Umbilical cord (tissue), 2 donors: ENCODE results near the gene PNPO. TPM values are rescaled to one million over a fixed set of nuclear protein-coding genes. Genes with fewer than 3 reads are reported as not detected.
"Not testable (repeated sequence)": the region's sequence is repeated elsewhere in the genome, so short reads cannot be mapped to it uniquely, and the experiment has no call there.

Experiments
- DNase-seq: peaks from one replicate; pipeline ENCODE4 v3.0.0-alpha.2; 2015; ENCODE audit warnings: low spot score
- total RNA-seq: library from RNA; depleted of rRNA; stranded (reverse); fragments of >200 nt; gene quantifications from one replicate; pipeline ENCODE4 v1.2.3, GENCODE V29; 2014; ENCODE audit warnings: low replicate concordance; ENCODE audit not compliant: insufficient read depth

The PNPO gene
- total RNA-seq, 1 donor from 2014 or later: 7.5 TPM

GRCh38 chr17:47975189-47975822, 33.9 kb downstream of the PNPO start:
- DNase-seq: no peak

- no peak for DNase-seq
Observed at GRCh38 chr17:47975823-47976205, 34.4 kb downstream of the PNPO start.

- peak; percentile 61 for DNase-seq
Observed at GRCh38 chr17:47978324-47978723, 37.0 kb downstream of the PNPO start.

GRCh38 chr17:47980541-47980940, 39.2 kb downstream of the PNPO start:
- DNase-seq: no peak

GRCh38 chr17:47981462-47981861, 40.1 kb downstream of the PNPO start:
- DNase-seq: no peak

GRCh38 chr17:47982091-47982617, 40.8 kb downstream of the PNPO start:
- no peak for DNase-seq

- no peak for DNase-seq
Observed at GRCh38 chr17:47982645-47983390, 41.4 kb downstream of the PNPO start.

- DNase-seq: peak; percentile 28
Observed at GRCh38 chr17:47983492-47984223, 42.3 kb downstream of the PNPO start.

GRCh38 chr17:47986520-47986919, 45.1 kb downstream of the PNPO start:
- no peak for DNase-seq

- DNase-seq: peak; percentile 38
Observed at GRCh38 chr17:47987240-47987835, 46.0 kb downstream of the PNPO start.

- not testable (repeated sequence) for DNase-seq
Observed at GRCh38 chr17:47988445-47988844, 47.1 kb downstream of the PNPO start.

- no peak for DNase-seq
Observed at GRCh38 chr17:47989159-47989558, 47.8 kb downstream of the PNPO start.

GRCh38 chr17:47989700-47990099, 48.3 kb downstream of the PNPO start:
- no peak for DNase-seq

- no peak for DNase-seq
Observed at GRCh38 chr17:47990962-47991731, 49.8 kb downstream of the PNPO start.

GRCh38 chr17:47992216-47992615, 50.8 kb downstream of the PNPO start:
- no peak for DNase-seq

- no peak for DNase-seq
Observed at GRCh38 chr17:47993031-47993564, 51.7 kb downstream of the PNPO start.

- no peak for DNase-seq
Observed at GRCh38 chr17:47993964-47994363, 52.6 kb downstream of the PNPO start.

GRCh38 chr17:47994724-47995123, 53.4 kb downstream of the PNPO start:
- no peak for DNase-seq

- DNase-seq: no peak
Observed at GRCh38 chr17:47995241-47995935, 54.0 kb downstream of the PNPO start.

- DNase-seq: no peak
Observed at GRCh38 chr17:47996201-47996600, 54.8 kb downstream of the PNPO start.
